Neural crest cell (in vitro differentiated cells): ENCODE measurements around the gene TCF3. TPM values are rescaled to one million over a fixed set of nuclear protein-coding genes. Genes with fewer than 3 reads are reported as not detected.

Experiments used
- DNase-seq: peaks from one replicate; pipeline ENCODE4 v3.0.0; 2021; ENCODE audit warnings: low read depth, mixed read lengths, low spot score
- H3K27ac Mint-ChIP-seq: one replicate; pipeline ENCODE4 v1.8.0; 2021; ENCODE audit warnings: mild to moderate bottlenecking, mixed read lengths; ENCODE audit not compliant: unreplicated experiment
- H3K27me3 Mint-ChIP-seq: 2 replicates; pipeline ENCODE4 v1.8.0; 2021; ENCODE audit warnings: low read depth, mild to moderate bottlenecking, mixed read lengths
- H3K36me3 Mint-ChIP-seq: 2 replicates; pipeline ENCODE4 v1.8.0; 2021; ENCODE audit warnings: low read depth, mild to moderate bottlenecking, mixed read lengths
- H3K4me1 Mint-ChIP-seq: 2 replicates; pipeline ENCODE4 v1.8.0; 2021; ENCODE audit warnings: mixed read lengths
- H3K4me3 Mint-ChIP-seq: one replicate; pipeline ENCODE4 v1.8.0; 2021; ENCODE audit warnings: mild to moderate bottlenecking, mixed read lengths
- H3K9me3 Mint-ChIP-seq: 2 replicates; pipeline ENCODE4 v1.8.0; 2021; ENCODE audit warnings: mixed read lengths
- total RNA-seq: library from RNA; stranded (reverse); gene quantifications from 2 replicates; pipeline ENCODE4 v1.2.1, GENCODE V29; 2021
- TF ChIP-seq, protein P1 (sequence below): fragments of 200-600 bp; sonication (generic); conservative IDR thresholded peaks from 2 replicates; pipeline ENCODE4 v1.5.0; 2021; ENCODE audit warnings: antibody characterized with exemption, mild to moderate bottlenecking

The TCF3 gene
- total RNA-seq, 1 donor from 2014 or later, result 348 TPM

DNA sequence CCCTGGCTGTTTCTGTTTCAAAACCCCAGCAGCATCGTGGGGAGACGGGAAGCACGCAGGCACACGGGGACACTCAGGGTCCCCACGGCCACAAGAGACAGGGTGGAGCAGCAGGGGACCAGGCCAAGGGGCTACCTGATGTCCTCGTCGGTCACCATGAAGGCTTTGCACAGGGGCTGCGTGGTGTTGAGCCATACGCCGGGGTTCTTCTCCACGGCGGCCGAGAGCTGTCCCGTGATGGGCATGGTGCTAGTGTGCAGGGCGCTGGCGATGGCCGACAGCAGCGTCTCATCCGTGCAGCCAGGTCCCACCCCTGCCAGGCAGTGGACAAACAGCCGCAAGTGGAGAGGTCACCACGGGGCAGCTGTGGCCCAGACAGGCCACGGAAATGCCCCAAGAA lies 71.5 kb downstream of the TCF3 start:
- TF ChIP-seq, protein P1, sequence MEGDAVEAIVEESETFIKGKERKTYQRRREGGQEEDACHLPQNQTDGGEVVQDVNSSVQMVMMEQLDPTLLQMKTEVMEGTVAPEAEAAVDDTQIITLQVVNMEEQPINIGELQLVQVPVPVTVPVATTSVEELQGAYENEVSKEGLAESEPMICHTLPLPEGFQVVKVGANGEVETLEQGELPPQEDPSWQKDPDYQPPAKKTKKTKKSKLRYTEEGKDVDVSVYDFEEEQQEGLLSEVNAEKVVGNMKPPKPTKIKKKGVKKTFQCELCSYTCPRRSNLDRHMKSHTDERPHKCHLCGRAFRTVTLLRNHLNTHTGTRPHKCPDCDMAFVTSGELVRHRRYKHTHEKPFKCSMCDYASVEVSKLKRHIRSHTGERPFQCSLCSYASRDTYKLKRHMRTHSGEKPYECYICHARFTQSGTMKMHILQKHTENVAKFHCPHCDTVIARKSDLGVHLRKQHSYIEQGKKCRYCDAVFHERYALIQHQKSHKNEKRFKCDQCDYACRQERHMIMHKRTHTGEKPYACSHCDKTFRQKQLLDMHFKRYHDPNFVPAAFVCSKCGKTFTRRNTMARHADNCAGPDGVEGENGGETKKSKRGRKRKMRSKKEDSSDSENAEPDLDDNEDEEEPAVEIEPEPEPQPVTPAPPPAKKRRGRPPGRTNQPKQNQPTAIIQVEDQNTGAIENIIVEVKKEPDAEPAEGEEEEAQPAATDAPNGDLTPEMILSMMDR, result no peak
- Mint-ChIP-seq H3K9me3 (no peaks in the 10 kb centered on the region), H3K36me3 (peaks cover 14% of the 10 kb centered on the region), H3K27me3 (no peaks in the 10 kb centered on the region), H3K27ac (no peak overlapping the region), H3K4me1 (no peaks in the 10 kb centered on the region), H3K4me3 (no peak overlapping the region)
- DNase-seq, result no peak

DNA sequence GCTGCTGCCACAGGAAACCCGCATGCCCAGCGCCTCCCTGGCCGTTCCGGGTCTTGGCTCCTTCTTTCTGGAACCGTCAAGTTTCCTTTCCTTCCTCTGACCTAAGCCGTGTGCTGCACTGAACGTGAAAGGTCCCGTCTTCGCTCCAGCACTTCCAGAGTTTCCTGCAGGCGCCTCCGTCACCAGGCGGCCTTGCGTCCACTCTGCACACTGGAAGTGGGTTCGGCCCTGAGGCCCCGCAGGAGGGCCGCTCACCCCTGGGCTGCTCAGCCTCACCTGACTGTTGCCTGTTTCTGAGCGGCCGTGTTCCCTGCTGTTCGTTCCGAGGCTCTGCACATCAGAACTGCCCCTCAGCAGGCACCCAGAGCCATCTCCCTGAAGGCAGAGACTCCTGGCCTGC lies 72.0 kb downstream of the TCF3 start:
- no peak for DNase-seq
- H3K27ac Mint-ChIP-seq, result no peak overlapping the region
- no peaks in the 10 kb centered on the region for H3K4me1 Mint-ChIP-seq
- H3K9me3 Mint-ChIP-seq, result no peaks in the 10 kb centered on the region
- H3K4me3 Mint-ChIP-seq, result no peak overlapping the region
- peaks cover 11% of the 10 kb centered on the region for H3K36me3 Mint-ChIP-seq
- H3K27me3 Mint-ChIP-seq, result no peaks in the 10 kb centered on the region
- TF ChIP-seq, protein P1, result no peak

DNA sequence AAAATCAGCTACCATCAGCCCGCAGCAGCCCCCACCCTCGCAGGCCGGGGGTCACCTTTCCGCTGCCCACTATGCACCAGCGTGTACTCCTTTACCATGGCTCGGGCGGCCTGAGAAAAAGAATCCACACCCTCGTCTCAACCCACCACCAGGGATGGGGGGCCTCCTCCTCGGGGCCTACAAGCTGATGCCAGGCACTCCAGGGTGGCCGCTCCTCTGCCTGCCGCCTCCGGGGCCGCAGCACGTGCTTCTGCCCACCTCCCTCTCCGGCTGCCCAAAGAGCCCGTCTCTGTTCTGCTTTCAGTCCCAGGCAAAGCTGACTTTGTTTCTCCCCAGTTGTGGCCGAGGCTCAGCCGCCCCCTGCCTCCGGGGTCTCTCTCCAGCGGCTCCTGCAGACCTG lies 73.2 kb downstream of the TCF3 start:
- Mint-ChIP-seq H3K4me1 (no peaks in the 10 kb centered on the region), H3K36me3 (peaks cover 8% of the 10 kb centered on the region), H3K4me3 (peak overlapping the region; percentile 27), H3K27ac (no peak overlapping the region), H3K27me3 (no peaks in the 10 kb centered on the region), H3K9me3 (no peaks in the 10 kb centered on the region)
- TF ChIP-seq, protein P1, result no peak
- no peak for DNase-seq

DNA sequence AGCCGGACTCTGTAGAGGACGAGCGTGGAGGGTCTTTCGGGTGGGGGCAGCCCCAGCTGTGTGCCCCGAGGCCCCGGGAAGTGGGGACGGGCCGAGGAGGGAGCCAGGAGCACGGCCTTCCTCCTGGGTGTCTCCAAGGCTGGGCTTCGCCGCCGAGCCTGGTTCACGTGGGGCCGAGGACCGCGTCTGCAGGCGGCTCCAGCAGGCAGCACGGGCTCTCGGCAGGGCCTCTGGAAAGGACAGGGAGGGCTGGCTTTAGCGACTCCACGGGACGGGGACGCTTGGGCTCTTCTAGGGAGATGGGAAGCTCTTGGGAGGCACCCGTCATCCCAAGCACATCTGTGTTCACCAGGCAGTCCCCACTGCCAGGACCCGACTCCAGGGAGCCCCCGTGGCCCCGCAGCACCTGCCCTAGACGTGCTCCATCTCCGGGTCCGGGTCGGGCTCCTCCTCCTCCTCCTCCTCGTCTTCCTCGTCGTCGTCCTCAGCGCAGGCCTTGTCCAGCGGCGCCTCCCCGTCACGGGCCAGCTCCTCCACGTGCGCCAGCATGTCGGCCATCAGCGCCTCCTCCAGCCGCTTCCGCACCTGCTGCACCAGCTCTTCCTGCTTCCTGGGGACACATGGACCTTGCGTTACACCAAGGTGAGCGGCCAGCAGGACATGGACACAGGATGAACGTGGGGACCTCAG lies 74.3 kb downstream of the TCF3 start:
- H3K27me3 Mint-ChIP-seq, result no peaks in the 10 kb centered on the region
- TF ChIP-seq, protein P1, result no peak
- no peak overlapping the region for H3K27ac Mint-ChIP-seq
- no peaks in the 10 kb centered on the region for H3K9me3 Mint-ChIP-seq
- peaks cover 11% of the 10 kb centered on the region for H3K36me3 Mint-ChIP-seq
- DNase-seq, result no peak
- H3K4me3 Mint-ChIP-seq, result no peak overlapping the region
- H3K4me1 Mint-ChIP-seq, result no peaks in the 10 kb centered on the region

DNA sequence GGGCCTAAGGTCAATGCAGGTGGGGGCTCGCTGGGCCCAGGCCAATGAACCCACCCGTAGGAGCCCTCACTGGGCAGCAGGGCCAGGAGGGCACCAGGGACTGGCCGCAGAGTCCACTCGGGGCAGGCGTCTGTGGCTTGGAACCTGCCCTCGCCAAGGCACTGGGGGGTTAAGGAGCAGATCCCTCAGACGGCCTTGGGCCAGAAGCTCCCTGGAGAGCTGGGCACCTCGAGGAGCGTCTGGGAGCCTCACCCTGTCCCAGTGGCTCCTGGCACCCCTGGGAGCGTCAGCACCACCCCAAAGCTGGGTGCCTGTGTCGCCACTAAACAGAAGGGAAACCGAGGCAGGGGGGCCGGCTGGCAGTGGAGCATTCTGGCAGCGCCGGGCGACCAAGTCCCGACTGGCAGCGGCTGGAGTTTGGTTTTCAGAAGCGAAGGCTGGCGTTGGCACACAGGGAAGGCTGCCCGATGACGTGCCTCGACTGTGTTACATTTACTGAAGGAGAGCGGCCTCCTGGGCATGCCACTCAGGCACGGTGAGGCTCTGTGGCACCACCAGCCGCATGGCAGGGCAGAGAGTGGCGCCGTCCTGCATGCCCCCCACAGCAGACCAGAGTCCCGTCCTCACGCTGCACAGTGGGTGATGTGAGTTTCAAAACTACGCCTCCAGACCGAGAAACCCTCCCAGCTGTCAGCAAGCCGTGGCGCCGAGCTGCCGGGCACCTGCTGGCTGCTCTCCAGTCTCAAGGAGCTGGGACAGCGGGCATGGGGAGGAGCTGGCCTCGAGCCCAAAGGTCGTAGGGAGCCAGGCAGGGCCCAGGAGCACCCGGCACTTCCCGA lies 75.1 kb downstream of the TCF3 start:
- DNase-seq, result no peak
- Mint-ChIP-seq H3K27me3 (no peaks in the 10 kb centered on the region), H3K4me3 (no peak overlapping the region), H3K27ac (no peak overlapping the region), H3K4me1 (no peaks in the 10 kb centered on the region), H3K36me3 (peaks cover 11% of the 10 kb centered on the region), H3K9me3 (no peaks in the 10 kb centered on the region)
- TF ChIP-seq, protein P1, result no peak
